Testis (tissue), 2 donors: Measurements from ENCODE around the gene MLXIP.
"Not testable (repeated sequence)": the region's sequence is repeated elsewhere in the genome, so short reads cannot be mapped to it uniquely, and the experiment has no call there.

Experiments
- POLR2A ChIP-seq: fragments of 450-650 bp; IDR thresholded peaks from one replicate; pipeline ENCODE4 v1.6.1; 2017; ENCODE audit warnings: antibody characterized with exemption, mild to moderate bottlenecking, moderate library complexity
- TF ChIP-seq, protein P1 (sequence below), 3 experiments: fragments of 450-650 bp in 2 of 3; fragments of 200-600 bp in 1 of 3; sonication (generic) in 1 of 3; IDR thresholded peaks; one replicate each; pipeline ENCODE4 v1.5.1; 2016 to 2019; ENCODE audit warnings: antibody characterized with exemption in 3 of 3, mild to moderate bottlenecking in 2 of 3, moderate library complexity in 1 of 3

DNA sequence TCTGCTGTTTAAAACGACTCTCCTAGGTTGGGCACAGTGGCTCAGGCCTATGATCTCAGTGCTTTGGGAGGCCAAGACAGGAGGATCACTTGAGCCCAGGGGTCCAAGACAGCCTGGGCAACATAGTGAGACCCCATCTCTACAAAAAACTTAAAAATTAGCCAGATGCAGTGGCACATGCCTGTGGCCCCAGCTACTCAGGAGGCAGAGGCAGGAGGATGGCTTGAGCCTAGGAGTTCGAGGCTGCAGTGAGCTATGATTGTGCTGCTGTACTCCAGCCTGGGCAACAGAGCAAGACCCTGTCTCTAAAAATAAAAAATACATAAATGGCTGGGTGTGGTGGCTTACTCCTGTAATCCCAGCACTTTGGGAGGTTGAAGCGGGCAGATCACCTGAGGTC is 37.1 kb upstream of the MLXIP start:
- TF ChIP-seq, protein P1, sequence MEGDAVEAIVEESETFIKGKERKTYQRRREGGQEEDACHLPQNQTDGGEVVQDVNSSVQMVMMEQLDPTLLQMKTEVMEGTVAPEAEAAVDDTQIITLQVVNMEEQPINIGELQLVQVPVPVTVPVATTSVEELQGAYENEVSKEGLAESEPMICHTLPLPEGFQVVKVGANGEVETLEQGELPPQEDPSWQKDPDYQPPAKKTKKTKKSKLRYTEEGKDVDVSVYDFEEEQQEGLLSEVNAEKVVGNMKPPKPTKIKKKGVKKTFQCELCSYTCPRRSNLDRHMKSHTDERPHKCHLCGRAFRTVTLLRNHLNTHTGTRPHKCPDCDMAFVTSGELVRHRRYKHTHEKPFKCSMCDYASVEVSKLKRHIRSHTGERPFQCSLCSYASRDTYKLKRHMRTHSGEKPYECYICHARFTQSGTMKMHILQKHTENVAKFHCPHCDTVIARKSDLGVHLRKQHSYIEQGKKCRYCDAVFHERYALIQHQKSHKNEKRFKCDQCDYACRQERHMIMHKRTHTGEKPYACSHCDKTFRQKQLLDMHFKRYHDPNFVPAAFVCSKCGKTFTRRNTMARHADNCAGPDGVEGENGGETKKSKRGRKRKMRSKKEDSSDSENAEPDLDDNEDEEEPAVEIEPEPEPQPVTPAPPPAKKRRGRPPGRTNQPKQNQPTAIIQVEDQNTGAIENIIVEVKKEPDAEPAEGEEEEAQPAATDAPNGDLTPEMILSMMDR (IDR thresholded peaks at IDR 0.05), result not testable (repeated sequence)
- TF ChIP-seq POLR2A, result not testable (repeated sequence)
